DLD1 (cell line): ENCODE data around the gene TRAM2.

Source experiments
- in situ Hi-C: cut with HindIII; loops from 2 replicates; pipeline ENCODE4 v1.10.0; 2017; ENCODE audit warnings: low sequenced_read_pairs

Gene TRAM2

DNA sequence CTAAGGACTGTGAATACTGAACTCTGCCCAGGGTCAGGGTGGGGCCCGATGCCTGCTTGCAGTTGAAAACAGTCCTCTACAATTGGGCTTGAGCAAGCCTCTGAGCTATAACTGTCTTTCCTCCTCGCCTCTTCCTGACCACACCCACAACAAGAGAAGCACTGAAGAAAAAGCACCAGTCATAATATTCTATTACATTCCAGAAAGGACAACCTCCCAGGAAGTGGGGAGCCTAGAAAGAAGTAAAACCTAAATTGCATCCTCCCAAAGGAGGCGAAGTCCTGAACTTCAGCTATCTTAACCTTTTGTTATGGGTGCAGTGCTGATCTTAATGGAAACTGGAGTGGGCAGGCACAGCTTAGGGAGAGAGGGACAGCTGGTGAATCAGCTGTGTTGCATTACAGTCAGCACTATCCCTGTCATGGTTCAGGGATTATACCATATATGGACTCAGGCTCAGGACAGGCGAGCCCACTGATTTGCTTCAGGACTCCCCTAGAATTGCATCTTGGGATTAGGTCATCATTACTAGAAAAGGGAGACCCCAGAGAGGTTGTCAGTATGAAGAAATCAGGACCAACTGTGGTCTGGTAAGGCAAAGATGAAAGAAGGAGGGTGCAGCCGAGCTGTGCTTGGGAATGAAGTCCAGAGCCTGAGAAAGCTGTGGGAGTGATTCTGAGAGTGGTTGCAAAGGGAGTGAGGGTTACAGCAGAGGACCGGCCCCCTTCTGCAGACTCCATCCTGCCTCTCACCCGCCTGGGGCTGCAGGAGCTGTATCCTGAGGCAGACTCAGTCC is 18.3 kb upstream of the TRAM2 start:
- in situ Hi-C loops: no loop called here

DNA sequence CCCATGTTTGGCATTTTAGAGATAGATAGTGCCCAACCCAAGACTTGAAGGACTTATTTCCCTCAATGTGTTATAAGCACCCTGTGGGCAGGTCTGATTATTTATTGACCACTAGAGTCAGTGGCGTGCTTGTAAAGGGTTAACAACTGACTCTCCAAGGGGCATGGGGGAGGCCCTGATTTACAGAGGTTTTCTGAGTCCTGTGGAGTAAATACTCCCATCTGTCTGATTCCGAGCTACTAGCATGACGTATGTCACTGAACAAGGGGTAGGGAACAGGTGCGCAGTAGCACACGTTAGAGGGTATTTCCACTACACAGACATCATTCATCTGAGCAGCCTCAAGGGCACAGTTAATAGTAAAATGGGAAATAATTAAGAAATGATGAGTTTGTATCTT is 17.4 kb upstream of the TRAM2 start:
- in situ Hi-C loops: no loop called here

DNA sequence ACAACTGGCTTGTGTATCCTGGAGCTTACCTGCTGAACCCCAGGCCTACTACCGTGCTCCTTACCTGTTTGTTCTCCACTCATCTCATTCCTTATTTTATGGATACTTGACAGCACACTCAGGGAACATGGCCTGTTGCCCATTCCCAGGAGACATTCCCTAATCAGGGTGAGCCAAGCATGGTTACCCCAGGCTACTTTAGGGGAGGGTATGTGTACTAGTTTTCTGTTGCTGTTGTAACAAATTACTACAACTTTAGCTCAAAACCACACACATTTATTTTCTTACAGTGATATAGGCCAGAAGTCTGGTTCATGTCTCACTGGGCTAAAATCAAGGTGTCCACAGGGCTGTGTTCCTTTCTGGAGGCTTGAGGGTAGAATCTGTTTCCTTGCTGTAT is 15.0 kb upstream of the TRAM2 start:
- in situ Hi-C loops: no loop called here

DNA sequence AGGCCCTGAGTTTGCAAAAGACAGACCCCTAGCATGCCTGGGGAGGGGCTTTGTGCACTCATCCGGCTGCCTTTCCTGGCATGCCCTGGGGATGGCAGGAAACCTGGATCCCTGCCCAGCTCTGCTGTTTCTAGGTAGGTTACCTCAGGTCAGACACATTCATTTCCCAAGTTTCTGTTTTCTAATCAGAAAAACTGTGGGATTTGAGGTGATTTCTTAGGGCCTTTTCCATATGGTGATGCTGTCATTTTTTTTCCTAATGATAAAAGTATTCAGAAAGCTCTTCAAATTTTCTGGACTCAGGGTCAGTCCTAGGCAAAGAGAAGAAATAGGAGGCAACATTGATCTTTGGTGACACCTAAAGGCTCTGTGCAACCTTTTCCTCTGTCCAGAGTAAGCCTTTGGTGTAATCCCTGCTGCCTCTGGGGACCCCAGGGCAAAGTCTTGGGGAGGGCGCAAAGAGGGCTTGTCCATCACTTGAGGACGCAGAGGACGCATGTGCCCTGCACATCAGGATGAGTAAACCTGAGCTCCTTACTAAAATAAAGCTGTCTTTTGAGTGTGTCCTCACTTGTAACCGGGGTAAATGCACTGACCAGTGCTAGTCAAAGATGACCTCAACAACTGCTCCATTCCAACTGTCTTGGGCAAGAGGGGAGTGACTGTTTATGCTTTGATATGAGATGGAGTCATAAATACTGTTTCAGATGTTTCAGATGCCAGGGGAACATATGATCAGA is 13.5 kb upstream of the TRAM2 start:
- in situ Hi-C loops: no loop called here

DNA sequence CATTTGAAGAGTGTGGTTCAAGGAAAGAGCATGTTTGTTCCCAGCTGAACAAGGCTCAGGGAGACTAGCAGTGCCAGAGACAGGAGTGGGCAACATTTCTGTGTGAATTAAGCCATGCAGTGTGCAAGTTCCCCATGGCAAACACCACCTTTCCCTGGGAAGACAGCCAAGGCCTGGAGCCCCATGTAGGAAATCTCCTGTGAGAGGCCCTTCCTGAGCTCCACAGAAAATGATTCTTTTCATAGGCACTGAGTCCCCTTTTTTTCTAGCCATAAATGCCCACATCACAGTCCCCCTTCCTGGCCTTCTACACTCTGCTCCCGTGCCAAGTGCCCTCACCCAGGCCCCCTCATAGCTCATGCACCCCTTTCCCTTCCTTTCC is 11.8 kb upstream of the TRAM2 start:
- in situ Hi-C loops: no loop called here

DNA sequence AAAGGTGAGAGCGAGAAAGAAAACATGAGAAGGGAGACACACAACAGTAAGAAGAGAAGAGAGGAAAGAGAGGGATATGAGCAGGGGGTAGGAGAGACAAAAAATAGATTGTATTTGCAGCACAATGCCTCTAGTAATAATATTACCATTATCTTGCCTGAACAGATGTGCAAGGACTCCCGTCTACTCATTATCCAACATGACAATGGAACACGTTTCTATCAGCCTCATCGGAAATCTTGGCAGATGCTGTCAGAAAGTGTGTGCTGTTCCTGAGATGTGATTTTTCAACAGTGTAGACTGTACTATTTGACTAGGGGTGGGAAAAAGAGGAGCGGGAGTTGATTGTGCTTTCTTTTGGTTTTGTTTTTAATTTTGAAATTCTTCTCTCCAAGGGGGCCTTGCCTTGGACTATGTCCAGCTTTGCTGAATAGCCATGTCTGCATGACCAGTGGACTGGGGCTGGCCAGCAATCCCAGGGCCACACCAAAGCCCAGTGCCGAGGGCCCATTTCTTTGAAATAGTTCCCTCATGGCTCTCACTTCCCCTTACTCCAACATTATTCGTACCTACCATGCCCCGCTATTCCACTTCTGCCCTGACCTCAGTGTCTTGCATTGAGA is 11.3 kb upstream of the TRAM2 start:
- in situ Hi-C loops: no loop called here

DNA sequence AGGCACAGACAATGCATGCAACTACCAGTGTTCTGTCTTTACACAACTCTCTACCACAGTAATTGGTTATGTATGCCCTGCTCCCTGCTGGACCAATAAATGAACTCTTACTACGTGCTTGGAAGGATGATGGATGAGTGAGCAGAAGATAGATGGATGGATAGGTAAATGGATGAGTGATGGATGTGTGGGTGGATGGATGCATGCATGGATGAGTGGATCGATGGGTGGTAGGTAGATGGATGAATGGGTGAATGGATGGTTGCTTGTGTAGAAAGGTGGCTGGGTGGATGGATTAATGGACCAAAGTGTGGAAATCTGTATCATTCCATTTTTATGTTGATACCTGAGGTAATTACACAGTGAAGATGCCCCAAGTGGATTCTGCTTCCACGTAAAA is 10.1 kb upstream of the TRAM2 start:
- in situ Hi-C loops: no loop called here

DNA sequence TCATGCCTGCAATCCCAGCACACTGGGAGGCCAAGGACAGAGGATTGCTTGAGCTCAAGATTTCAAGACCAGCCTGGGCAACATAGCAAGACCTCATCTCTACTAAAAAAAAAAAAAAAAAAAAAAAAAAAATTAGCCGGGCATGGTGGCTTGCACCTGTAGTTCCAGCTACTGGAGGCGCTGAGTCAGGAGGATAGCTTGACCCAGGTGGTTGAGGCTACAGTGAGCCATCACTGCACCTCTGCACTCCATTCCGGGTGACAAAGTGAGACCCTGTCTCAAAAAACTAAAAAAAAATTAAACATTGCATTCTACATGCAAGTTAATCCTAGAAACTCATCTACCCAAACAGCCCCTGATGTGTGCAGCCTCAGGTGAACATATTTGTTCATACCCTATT is 7.3 kb upstream of the TRAM2 start:
- in situ Hi-C loops: no loop called here

DNA sequence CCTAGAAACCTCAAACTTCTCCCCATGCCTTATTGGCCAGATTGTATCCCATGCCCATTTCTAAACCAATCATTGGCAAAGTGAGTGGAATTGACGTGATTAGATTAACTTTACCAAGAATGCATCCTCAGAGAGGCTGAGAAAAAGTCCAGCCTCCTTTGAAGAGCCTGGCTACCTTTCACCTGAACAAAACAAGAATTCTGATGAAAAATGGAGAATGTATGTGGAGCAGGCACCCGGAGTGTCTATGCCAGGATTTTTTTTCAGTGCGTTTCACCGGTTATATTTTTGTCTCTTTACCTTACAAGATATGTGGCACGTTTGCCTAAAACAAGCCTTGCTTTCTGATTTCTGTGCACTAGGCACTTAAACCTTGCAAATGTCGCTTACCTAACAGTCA is 6.1 kb upstream of the TRAM2 start:
- in situ Hi-C loops: no loop called here

DNA sequence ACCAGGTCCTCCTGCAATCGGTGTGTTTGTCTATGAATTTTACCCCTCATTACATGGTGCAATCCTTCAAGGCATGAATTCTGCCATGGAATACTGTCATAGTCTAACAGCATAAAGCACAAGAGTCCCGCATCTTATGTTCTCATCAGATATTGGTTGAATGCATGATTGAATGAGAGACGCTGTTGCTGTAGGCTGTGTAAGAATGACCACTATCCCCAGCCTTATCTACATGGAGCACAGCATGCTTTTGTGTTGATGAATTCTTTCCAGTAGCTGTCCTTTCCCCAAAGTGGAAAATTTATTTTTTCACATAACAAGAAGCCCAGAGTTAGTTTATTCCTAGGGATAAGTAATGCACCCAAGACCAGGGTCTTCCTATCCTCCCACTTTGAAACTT is 5.6 kb upstream of the TRAM2 start:
- in situ Hi-C loops: no loop called here

DNA sequence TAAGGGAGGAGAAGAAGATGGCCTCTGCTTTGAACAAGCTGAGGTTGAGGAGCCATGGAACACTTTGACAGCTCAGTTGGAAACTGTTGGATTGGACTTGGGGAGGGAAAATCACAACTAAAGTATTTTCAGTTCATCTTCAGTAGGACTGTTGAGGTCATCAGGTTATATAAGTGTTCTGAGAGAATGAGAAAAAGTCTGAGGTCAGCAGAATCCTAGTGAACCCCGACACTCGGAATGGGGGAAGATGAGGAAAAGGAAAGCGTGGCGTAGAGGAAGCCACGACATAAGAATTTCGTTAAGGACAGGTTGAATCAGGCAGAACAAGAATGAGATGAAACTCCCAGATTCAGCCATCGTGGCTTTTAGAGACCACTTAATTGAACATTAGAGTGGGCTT is 4.0 kb upstream of the TRAM2 start:
- in situ Hi-C loops: no loop called here

DNA sequence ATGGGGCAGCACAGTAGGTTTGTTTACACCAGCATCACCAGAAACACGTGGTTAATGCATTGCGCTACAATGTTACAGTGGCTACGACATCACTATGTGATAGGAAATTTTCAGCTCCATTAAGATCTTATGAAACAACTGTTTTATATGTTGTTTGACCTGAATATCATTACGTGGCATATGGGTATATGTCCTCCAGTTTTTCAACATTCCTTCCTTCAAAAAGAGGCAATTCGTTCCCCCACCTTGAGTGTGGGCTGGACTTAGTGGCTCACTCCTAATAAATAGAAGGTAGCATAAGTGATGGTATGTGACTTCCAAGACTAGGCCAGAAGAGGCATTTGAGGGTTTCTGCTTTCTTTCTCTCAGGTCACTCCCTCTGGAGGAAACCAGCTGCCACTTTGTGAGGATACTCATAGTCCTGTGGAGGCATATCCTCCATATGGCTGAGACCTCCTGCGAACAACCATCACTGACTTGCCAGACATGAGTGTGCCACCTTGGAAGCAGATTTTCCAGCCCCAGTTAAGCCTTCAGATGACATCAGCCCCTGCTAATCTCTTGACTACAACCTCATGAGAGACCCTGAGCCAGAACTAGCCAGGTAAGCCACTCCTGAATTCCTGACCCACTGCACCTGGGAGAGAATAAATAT is 2.3 kb upstream of the TRAM2 start:
- in situ Hi-C loops: no loop called here

DNA sequence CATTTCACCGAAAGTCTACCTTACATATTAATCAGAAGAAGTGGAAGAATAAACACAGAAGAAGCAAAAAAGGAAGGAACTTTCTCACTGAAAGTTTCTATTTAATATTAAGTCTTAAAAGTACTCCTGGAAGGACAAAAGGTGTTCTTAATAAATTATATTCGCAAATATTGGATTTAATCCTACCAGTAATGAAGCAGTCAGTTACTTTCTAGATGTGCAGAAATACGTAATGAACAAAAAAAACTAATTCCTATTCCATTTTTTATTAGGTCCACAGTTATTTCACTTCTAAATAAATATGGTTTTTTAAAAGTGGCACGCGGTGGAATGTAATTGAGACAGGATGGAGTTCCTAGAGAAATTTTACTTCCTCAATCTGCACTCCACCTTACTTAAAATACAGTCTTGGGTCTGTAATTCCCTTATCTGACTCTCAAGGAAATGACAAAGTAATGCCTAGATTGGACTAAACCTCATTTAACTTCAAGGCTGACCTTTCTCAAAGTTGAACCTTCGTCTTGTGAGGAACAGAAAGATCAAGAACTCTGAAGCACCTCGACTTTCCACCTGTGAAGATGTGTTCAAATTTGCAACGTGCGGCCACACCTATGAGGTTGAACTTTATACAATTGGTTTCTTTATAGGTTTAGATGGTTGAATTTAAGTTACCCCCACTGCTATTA is 1.1 kb upstream of the TRAM2 start:
- in situ Hi-C loops: no loop called here

DNA sequence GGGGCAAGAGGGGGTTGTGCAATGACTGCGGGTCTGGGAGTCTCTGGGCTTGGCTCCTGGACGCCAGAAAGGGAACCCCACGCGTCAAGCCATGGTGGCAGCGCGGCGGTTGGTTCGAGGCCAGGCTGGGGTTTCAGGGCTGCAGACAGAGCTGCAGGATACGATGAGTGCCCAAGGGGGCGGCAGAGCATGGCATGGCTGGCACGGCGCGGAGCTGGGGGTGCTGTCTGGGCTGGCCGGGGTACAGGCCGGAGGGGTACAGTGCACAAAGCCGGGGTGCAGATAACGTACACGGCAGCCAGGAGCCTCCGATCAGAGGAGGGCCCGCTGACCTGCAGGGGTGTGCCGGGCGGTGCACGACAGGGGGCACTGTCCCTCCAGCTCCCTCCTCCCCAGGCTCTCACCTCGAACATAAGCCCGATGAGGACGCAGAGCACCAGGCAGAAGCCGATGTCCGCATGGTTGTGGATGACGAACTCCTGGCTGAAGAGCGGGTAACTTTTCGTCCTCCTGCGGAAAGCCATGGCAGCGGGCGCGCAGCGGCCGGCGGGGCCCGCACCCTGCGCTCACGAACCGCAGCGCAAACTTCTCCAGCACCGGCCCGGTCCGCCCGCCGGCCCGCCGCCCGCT is 353 bp downstream of the TRAM2 start:
- in situ Hi-C loops: no loop called here

DNA sequence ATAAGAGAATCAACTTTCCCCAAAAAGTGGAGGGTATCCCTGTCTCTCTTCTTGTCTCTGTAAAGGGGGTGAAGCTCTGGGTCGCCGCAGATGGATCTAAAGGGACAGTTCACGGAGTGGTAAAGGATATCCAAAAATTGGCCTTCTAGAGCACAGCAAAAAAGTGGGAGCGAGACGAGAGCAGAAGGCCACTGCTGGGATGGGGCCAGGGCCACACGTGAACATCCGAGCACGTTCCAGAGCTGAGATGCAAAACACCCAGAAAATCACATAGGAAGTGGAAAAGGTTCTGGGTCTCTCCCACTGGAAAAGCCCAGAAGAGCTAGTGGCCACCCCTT is 837 bp downstream of the TRAM2 start:
- in situ Hi-C loops: no loop called here

DNA sequence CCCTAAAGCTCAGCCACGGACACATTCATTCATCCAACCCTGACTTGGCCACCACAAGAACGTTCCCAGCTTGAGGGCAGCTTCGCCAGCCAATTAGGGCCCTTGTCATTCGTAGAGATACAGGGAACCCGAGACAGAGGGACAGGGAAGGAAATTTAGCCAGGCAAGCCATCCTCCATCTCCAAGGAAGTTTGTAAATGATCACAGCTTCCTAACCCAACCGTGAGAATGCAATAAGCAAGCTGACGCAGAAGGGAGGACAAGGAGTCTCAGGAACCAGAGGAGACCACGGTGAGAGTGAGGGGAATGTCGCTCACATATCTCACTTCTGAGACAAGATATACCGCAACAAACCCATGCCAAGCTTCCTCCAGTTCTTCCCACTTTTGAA is 1.4 kb downstream of the TRAM2 start:
- in situ Hi-C loops: no loop called here

DNA sequence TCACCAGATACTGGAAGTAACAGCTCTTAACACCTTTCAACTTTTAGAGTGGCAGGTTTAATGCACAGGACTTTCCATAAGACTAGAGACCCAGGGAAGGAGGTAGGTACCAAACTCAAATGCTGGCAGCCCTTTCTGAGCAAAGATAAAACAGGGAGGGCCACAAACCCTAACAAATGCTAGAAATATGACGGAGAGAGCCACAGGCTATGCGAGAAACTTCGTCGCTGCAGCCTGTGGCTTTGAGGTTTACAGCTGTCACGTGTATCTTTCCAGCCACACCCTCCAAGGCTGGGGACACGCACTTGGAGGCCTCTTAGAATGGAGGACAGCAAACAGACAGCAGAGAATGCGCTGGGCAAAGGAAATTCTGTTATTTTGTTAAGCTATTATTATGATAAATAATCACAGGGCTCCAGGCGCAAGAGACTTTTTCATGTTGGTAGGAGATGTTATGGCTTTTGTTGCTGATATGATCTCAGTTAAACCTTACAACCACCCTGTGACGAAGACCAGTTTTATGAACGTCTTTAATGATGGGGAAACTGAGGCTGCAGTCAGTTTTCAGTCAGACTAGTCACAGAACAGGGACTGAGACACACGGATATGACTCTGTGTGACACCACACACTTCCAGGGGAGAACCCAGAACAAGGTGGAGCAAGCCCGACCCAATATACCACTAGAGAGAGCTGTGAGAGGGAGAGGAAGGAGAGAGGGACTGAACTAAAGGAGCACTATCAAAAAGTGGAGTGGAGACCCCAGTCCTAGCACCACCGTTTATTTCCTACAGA is 2.0 kb downstream of the TRAM2 start:
- in situ Hi-C loops: no loop called here

DNA sequence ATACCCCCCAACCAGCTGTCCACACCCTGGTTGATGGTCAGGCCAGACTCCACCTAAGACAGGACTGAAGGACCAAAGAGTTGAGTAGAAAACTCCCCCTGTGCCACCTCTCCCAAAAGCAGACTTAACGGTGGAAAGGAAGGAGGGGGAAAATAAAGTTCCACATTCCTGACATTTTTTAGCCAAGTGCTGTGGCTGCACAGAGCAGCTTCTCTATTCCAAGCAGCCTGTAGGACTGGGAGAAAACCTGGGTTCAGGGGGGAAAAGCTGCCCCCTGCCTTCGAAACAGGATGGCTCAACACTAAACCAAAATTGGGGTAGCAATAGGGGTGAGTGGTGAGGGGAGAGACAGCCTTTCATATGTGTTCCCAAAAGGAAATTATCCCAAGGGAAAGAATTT is 3.6 kb downstream of the TRAM2 start:
- in situ Hi-C loops: no loop called here

DNA sequence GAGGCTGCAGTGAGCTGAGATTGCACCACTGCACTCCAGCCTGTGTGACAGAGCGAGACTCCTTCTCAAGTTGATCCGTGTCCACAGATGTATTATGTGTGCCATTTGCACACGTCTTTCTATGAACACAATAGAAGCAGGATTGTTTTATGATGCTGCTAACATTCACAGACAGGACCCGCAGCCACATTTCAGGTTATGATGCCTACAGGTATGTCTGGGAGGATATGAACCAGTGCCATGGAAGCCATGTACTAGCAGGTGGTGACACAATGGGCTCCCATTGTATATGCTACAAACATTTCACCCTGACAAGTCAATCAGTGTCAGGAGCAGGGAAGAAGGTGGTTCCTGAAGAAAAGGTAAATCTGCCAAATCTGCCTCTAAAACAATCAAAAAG is 4.3 kb downstream of the TRAM2 start:
- in situ Hi-C loops: no loop called here
